K562 (cell line): Measurements from ENCODE around the gene CSE1L. TPM values are rescaled to one million over a fixed set of nuclear protein-coding genes. Genes with fewer than 3 reads are reported as not detected.

ENCODE experiments used
- AFF4 ChIP-seq: sonication (generic); formaldehyde crosslinking; IDR thresholded peaks from 2 replicates; pipeline ENCODE4 v1.8.0; 2023; ENCODE audit warnings: mild to moderate bottlenecking, missing genetic modification reagents
- BMI1 ChIP-seq: fragments of 150-350 bp; IDR thresholded peaks from 2 replicates; pipeline ENCODE4 v1.6.1; 2014; ENCODE audit warnings: low read length
- DDX20 ChIP-seq: fragments of 450-650 bp; IDR thresholded peaks from 2 replicates; pipeline ENCODE4 v1.6.1; 2016; ENCODE audit warnings: missing genetic modification characterization, low read depth, mild to moderate bottlenecking, missing compliant biosample characterization, moderate library complexity
- ELF2 ChIP-seq: fragments of 250-450 bp; sonication (Bioruptor Pico); IDR thresholded peaks from 2 replicates; pipeline ENCODE4 v1.5.0; 2021; ENCODE audit warnings: mild to moderate bottlenecking
- ETV6 ChIP-seq, 3 experiments: fragments of 150-350 bp in 1 of 3; sonication (generic) in 1 of 3; formaldehyde crosslinking in 1 of 3; IDR thresholded peaks; 2 replicates each; pipeline versions ENCODE4 v1.6.1 to v1.8.0; 2014 to 2022; ENCODE audit warnings: borderline replicate concordance in 2 of 3, low read depth in 2 of 3, antibody characterized with exemption in 1 of 3, low read length in 1 of 3, mild to moderate bottlenecking in 1 of 3, missing genetic modification reagents in 1 of 3
- FOXA1 ChIP-seq: fragments of 450-650 bp; IDR thresholded peaks from 2 replicates; pipeline ENCODE4 v1.6.1; 2016; ENCODE audit warnings: mild to moderate bottlenecking, borderline replicate concordance
- GATAD2A ChIP-seq: fragments of 450-650 bp; IDR thresholded peaks from 2 replicates; pipeline ENCODE4 v1.6.1; 2017
- GATAD2B ChIP-seq: fragments of 450-650 bp; IDR thresholded peaks from 2 replicates; pipeline ENCODE4 v1.6.1; 2017; ENCODE audit warnings: mild to moderate bottlenecking, borderline replicate concordance
- HMG20A ChIP-seq: fragments of 450-650 bp; formaldehyde crosslinking; conservative IDR thresholded peaks from 2 replicates; pipeline ENCODE4 v1.4.0; 2020; ENCODE audit warnings: mild to moderate bottlenecking, mixed read lengths
- KLF10 ChIP-seq: fragments of 250-450 bp; sonication (Bioruptor Pico); IDR thresholded peaks from 2 replicates; pipeline ENCODE4 v1.6.1; 2021; ENCODE audit warnings: matching md5 sums
- NBN ChIP-seq: fragments of 450-650 bp; IDR thresholded peaks from 2 replicates; pipeline ENCODE4 v1.6.1; 2016; ENCODE audit warnings: low read depth, mild to moderate bottlenecking
- PHF8 ChIP-seq: fragments of 200-600 bp; sonication (generic); IDR thresholded peaks from 2 replicates; pipeline ENCODE4 v1.6.1; 2012; ENCODE audit warnings: mixed run types, mild to moderate bottlenecking, inconsistent platforms, low read length, moderate library complexity, borderline replicate concordance
- SAFB2 ChIP-seq: fragments of 200-400 bp; formaldehyde crosslinking; IDR thresholded peaks from 2 replicates; pipeline ENCODE4 v1.6.1; 2018; ENCODE audit warnings: borderline replicate concordance, low read length, low read depth, moderate library complexity; ENCODE audit not compliant: severe bottlenecking
- TAF7 ChIP-seq: fragments of 450-650 bp; IDR thresholded peaks from 2 replicates; pipeline ENCODE4 v1.6.1; 2016; ENCODE audit warnings: missing genetic modification characterization, missing compliant biosample characterization
- XRCC5 ChIP-seq: fragments of 200-400 bp; formaldehyde crosslinking; IDR thresholded peaks from 2 replicates; pipeline ENCODE4 v1.6.1; 2017; ENCODE audit warnings: low read depth, mild to moderate bottlenecking, low read length
- ZFPM2 ChIP-seq: fragments of 250-450 bp; sonication (Bioruptor Pico); IDR thresholded peaks from 2 replicates; pipeline ENCODE4 v1.5.1; 2022; ENCODE audit warnings: mild to moderate bottlenecking
- ZNF134 ChIP-seq: fragments of 250-450 bp; sonication (Bioruptor Pico); conservative IDR thresholded peaks from 2 replicates; pipeline ENCODE4 v1.4.0; 2020
- ZNF253 ChIP-seq: fragments of 250-450 bp; sonication (Bioruptor Pico); conservative IDR thresholded peaks from 2 replicates; pipeline ENCODE4 v1.6.1; 2021; ENCODE audit warnings: mild to moderate bottlenecking
- polyA plus RNA-seq, 8 experiments: library from polyadenylated mRNA; depleted of rRNA in 4 of 8; stranded (reverse) in 5 of 8; unstranded in 3 of 8; fragments of >200 nt; fragmentation: Nextera tagmentation in 2 of 8; fragmentation: Illumina TruSeq in 1 of 8; extraction: Ambion mirVana in 2 of 8; extraction: Trizol in 1 of 8; gene quantifications; 2 replicates each; pipeline versions ENCODE4 v1.2.1 to v1.2.3, GENCODE V29; 2011 to 2014; ENCODE audit warnings: inconsistent platforms in 1 of 8, missing spikeins in 1 of 8
- total RNA-seq, 7 experiments: library from RNA; depleted of rRNA in 6 of 7; stranded (reverse); fragments of >200 nt in 6 of 7; fragmentation: Illumina TruSeq in 2 of 7; extraction: Trizol in 2 of 7; gene quantifications; 2 replicates each; pipeline versions ENCODE4 v1.2.1 to v1.2.3, GENCODE V29; 2011 to 2021; ENCODE audit warnings: low replicate concordance in 1 of 7
- TF ChIP-seq, protein P1 (sequence below): IDR thresholded peaks from 2 replicates; pipeline ENCODE4 v1.6.1; 2011; ENCODE audit not compliant: insufficient read length; ENCODE audit errors: extremely low read depth
- TF ChIP-seq, protein P2 (sequence below): fragments of 450-650 bp; formaldehyde crosslinking; IDR thresholded peaks from 2 replicates; pipeline ENCODE4 v1.4.0; 2020; ENCODE audit warnings: mild to moderate bottlenecking, moderate library complexity
- TF ChIP-seq, protein P3 (sequence below), 3 experiments: fragments of 200-800 bp in 1 of 3; sonication (Bioruptor generic) in 1 of 3; sonication (generic) in 1 of 3; formaldehyde crosslinking in 1 of 3; IDR thresholded peaks; 2 replicates each; pipeline versions ENCODE4 v1.6.1 to v1.8.0; 2016 to 2022; ENCODE audit warnings: mild to moderate bottlenecking in 2 of 3, missing compliant biosample characterization in 2 of 3, missing genetic modification characterization in 2 of 3, missing genetic modification reagents in 1 of 3

CSE1L gene
- total and polyA plus RNA-seq, 9 of the 15 experiments (the other 6 are each of a cell fraction or from before 2014, with no cell fraction given), result 138 to 280 (median 209) TPM

- TF ChIP-seq, protein P1, sequence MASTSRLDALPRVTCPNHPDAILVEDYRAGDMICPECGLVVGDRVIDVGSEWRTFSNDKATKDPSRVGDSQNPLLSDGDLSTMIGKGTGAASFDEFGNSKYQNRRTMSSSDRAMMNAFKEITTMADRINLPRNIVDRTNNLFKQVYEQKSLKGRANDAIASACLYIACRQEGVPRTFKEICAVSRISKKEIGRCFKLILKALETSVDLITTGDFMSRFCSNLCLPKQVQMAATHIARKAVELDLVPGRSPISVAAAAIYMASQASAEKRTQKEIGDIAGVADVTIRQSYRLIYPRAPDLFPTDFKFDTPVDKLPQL, result peak; percentile 70
- TF ChIP-seq SAFB2 (no peak), GATAD2A (no peak), PHF8 (peak; percentile 98), ELF2 (CRISPR knock-in tag) (0 out of 2 replicates have a peak, but pooled peaks have one; percentile 60), NBN (no peak), KLF10 (CRISPR knock-in tag) (no peak), ZNF134 (CRISPR knock-in tag) (no peak), ZNF253 (CRISPR knock-in tag) (no peak), ETV6 (IDR thresholded peaks at IDR 0.05; ENCODE audit: borderline replicate concordance in 1 of 2, low read depth in 2 of 2, low read length in 1 of 2) (no peak), ETV6 (CRISPR knock-in tag; IDR thresholded peaks at IDR 0.05; ENCODE audit: borderline replicate concordance) (peak; percentile 74; the same call in 1 of the 2 replicates), AFF4 (CRISPR knock-in tag) (peak; percentile 96; the same call in 1 of the 2 replicates), HMG20A (CRISPR knock-in tag) (no peak), GATAD2B (no peak), ZFPM2 (CRISPR knock-in tag) (no peak), BMI1 (no peak), FOXA1 (no peak), DDX20 (tag) (no peak), XRCC5 (peak; percentile 38), TAF7 (tag) (peak; percentile 73)
- TF ChIP-seq, protein P2, sequence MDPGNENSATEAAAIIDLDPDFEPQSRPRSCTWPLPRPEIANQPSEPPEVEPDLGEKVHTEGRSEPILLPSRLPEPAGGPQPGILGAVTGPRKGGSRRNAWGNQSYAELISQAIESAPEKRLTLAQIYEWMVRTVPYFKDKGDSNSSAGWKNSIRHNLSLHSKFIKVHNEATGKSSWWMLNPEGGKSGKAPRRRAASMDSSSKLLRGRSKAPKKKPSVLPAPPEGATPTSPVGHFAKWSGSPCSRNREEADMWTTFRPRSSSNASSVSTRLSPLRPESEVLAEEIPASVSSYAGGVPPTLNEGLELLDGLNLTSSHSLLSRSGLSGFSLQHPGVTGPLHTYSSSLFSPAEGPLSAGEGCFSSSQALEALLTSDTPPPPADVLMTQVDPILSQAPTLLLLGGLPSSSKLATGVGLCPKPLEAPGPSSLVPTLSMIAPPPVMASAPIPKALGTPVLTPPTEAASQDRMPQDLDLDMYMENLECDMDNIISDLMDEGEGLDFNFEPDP (CRISPR knock-in tag), result no peak
- TF ChIP-seq, protein P3, sequence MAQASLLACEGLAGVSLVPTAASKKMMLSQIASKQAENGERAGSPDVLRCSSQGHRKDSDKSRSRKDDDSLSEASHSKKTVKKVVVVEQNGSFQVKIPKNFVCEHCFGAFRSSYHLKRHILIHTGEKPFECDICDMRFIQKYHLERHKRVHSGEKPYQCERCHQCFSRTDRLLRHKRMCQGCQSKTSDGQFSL (CRISPR knock-in tag; IDR thresholded peaks at IDR 0.05), result no peak
- TF ChIP-seq, protein P3 (tag; IDR thresholded peaks at IDR 0.05), result no peak
These were observed at the start of gene CSE1L (continued) for GRCh38 chr20:49046087-49046900.
